Body of pancreas (tissue), 4 donors: Measurements from ENCODE around the gene SPG21.

ENCODE experiments used
- CTCF ChIP-seq, 7 experiments: fragments of 450-650 bp in 4 of 7; fragments of 200-600 bp in 3 of 7; sonication (generic) in 3 of 7; IDR thresholded peaks; one replicate each; pipeline ENCODE4 v1.5.1; 2016 to 2019; ENCODE audit warnings: antibody characterized with exemption in 7 of 7
- POLR2A ChIP-seq, 3 donors: fragments of 450-650 bp; IDR thresholded peaks; one replicate each; pipeline ENCODE4 v1.6.1; 2016; ENCODE audit warnings: antibody characterized with exemption in 3 of 3, mild to moderate bottlenecking in 2 of 3

GRCh38 chr15:65037309-65037708 lies 47.6 kb upstream of the SPG21 start:
- TF ChIP-seq CTCF (IDR thresholded peaks at IDR 0.05) (no peak), POLR2A (IDR thresholded peaks at IDR 0.05) (no peak)
